HG02852 (cell line): ENCODE results near the gene PKIB.

Source experiments
- ATAC-seq: cut with Tn5 transposase; IDR thresholded peaks from one replicate; pipeline ENCODE4 v1.9.1; 2021; ENCODE audit warnings: mild to moderate bottlenecking, moderate library complexity; ENCODE audit not compliant: unreplicated experiment

The PKIB gene

DNA sequence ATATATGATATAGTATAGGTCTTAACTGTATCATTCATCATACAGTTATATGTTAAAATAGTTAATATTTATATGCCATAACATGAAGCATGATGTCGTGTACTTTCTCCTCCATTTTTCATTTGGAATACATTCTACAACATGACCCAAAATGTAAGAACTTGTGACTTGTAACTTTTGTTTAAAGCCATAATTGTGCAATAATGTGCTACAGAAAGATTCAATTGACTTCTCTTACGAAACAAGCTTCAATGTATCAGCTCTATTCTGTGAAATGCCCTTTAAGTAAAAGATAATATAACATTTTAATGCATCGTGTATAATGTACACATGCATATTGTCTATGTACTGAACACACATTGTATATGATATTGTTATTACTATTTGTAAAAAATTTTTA is 92.6 kb downstream of the PKIB start:
- ATAC-seq: no peak

DNA sequence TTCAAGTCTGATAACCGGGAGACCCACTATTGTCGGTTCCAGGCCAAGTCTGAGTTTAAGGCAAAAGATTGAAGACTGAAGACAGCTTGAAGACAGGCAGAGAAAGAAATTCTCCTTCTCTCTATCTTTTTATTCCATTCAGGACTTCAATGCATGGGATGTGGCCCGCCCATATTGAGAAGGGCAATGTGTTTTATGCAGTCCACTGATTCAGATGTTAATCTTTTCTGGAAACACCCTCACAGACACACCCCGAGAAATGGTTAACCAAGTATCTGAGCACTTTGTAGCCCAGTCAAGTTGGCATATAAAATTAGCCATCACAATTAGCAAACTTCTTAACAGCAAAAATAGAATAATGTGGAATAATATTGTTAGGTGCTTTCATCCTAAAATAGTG is 93.9 kb downstream of the PKIB start:
- no peak for ATAC-seq

DNA sequence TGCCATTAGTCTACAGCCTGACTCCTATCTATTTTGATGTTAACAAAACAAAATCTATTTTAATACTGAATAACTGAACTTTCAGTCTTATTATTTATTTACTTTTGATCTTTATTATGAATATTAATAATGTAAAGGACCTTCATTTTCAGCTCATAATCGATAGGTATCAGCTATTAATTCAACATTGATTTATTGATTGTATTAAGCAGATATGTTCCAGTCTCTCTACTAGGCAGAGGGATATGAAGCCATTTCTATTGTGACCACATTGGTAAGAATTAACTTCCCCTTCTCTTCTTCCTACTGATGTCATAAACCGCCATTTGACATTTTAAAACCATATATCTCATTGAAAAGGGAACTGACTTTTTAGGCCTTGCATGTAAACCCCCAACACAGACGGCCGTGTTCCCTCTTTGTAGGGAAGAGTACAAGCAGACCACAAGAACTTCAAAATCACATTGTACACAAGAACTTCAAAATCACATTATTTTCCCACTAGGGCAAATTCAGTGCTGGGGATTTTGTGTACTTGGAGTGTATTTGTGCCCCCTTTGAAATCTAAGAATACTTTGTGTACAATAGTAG is 99.8 kb downstream of the PKIB start:
- ATAC-seq: peak; percentile 84

DNA sequence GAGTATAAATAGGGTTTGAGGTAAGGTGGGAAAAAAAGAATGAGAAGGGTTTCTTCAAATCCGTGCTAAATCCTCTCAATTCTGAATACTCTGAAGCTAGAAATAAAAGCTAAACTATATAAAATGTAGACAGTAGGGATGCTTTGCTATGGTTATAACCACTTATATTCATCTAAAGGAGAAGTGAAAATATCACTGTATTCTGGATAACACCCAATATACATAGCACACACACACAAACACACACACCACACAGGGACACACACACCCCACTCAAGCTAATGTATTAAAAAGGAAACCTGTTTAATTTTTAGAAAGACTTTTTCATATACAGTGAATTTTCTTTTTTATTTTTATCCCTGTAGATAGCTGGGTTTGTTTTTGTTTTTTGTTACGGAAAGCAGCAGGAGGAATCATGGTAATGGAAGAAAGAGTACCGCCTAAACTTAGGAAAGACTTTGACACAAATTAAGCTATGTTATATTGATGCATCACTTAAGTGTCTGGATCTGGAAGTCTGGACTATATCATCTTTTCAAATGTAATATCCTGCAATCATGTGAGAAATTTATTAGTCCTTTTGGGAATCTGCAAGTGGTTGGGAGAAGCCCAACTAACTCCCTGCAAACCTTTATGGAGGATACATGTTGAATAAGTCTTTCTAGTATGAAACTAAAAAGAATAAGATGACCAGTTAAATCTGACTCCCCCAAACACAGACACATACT is 100.9 kb downstream of the PKIB start:
- ATAC-seq: no peak

DNA sequence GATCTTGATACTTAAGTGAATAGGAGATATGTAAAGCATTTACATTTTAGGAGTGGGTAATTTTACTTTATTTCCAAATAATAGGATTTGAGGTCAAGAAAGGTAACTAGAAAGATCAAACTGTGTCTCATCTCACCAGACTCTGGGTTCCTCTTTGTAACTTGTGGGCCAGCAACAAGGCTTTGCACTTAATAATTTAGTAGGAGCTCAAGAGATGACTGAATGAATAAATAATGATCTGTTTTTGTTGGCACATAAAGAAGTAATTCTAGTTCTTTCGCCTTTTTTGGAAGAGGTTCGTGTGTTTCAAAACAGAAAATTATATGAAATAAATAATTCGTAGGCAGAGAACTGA is 101.9 kb downstream of the PKIB start:
- no peak for ATAC-seq

DNA sequence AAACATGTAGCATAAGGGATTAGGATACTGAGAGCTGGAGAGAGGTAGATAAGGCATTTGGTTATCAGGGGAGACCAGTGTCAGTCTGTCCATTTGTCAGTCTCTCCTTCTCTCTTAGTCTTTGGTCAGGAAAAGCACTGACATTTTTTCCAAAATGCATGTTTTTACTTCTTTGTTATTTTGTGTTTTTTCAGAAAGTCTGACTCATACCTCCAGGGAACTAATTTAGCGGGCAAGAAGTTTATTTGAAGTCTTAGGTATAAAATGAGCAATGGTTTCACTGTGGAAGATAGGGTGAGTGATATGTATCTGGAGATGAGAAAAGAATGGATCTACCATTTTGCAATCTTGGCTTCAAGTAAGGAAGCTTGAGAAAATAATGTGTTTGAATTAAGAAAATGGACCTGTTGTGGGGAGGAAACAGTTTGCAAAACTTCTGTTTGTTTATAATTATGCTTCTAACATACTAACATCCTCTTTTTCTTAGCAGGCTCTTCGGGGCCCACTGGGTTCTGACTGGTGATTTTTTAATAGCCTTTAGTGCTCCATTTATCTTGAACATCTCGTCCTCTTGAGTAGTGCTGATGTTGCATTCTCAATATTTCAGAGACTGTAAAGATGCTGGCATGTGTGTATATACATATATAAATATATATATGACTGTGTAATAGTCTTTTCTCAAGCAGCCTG is 102.4 kb downstream of the PKIB start:
- ATAC-seq: no peak

DNA sequence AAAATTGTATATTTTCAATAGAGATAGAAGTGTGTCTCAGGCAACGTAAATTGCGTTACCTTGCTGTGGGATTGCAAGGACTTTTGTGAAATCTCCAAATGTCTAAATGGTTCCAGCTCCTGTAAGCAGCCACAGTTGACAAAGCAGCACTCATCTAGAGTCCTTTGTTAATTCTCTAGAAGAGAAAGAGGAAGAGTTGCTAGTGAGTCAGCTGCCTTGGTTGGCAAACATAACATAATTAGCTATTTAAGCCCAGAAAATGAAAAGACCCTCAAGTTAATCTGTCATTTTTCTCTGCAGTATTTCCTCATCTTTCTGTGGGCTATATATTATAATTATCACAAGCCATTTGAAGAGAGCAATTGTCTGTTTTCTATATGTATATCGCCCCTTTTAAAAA is 102.9 kb downstream of the PKIB start:
- ATAC-seq: no peak

DNA sequence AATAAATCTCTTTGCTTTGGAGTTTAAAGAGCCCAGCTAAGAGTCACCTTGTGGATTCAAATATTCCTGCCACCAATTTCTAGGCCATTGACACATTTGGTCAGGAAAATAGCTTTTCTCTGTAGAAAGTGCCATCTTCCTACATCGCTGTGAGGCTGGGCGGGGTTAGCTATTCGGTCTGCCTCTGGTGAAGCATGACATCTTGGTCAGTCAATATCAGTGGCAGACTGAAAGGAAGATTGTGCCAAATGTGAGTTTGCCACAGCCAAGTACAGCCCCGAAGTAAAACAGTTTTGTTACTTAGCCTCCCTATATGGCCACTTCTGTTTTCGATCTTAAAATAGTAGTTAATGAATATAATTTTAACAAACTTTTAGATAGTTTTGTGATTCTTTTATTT is 103.9 kb downstream of the PKIB start:
- no peak for ATAC-seq

DNA sequence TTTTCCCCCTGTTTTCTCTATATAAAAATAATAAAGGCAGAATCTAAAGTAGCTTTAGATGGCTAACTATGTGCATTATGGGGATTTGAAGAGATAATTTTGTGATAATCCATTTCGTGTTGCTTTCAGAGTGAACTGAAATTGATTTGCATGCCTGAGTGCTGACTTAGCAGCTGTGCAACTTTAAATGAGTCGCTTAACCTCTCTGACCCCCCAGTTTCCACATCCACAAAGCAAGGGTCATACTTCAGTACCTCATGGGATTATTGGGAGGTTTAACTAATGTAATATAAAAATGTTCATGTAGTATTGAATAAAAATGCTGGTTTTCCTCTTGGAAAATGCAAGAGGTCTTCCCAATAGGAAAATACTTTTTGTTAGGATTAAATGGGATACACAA is 105.5 kb downstream of the PKIB start:
- ATAC-seq: no peak

DNA sequence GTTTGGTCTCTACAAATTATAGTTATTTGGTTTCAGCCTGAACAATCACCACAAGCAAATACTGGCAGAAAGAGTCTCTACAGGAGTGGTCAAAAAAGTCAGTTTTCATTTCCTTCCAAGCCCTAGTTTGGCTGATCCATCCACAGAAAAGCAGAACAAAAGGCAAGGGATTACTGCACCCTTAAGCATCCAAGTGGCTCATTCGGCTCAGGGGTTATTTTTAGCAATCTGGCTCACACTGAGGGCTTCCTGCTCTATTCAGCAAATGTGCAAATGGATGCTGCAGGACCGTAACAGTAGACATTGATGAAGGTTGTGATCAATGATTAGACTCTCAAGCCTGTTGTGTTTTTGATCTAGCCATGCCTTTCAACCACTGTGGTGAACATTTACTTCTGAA is 107.1 kb downstream of the PKIB start:
- no peak for ATAC-seq

DNA sequence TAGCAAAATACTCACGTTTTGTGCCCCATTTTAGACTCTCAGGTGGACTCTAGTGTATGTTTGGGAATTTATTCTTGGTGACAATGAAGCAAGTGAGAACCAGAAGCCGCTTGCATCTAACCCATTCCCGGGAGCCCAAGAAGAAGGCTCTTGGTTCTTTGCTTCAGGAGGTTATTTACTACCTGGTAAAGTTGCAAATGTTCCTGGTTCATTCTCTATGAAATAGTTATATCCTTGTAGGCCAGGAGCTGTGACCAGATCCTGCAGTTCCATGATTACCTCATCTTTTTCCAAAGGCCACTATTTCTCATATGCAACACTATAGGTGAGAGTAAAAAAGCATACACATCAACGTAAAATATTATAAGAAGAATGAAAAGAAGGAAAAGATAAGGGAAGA is 108.4 kb downstream of the PKIB start:
- ATAC-seq: no peak

DNA sequence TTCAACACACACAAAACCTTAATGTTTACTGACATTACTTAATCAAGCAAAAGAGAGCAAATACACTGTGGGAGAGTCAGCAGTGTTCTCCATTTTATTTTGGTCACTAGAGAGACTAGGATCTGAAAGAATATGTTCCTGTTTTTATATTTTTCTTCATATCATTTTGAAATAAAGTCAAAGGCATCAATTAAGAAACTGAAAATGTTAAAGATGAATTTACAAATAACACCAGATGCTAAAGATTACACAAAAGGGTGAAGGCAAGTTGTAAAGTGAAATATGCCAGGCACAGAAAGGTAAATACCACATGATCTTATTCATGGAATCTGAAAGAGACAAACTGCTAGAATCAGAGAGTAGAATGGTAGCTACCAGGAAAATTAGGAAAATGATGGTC is 109.0 kb downstream of the PKIB start:
- ATAC-seq: no peak

DNA sequence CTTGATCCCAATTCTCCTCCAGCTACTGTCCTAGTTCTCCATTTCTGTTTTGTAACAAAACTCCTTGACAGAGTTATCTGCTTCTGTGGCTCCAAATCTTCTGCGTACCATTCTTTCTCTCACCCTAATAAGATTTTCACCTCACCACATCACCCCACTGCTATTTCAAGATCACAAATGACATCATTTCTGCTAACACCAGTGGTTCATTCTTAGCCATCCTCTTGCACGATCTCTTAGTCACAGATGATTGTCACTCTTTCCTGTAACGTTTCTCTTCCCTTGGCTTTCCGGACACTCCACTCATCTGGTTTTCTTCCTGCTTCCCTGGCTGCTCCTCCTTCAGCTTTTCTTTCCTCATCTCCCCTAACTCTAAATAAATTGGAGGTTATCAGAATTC is 112.5 kb downstream of the PKIB start:
- ATAC-seq: no peak

DNA sequence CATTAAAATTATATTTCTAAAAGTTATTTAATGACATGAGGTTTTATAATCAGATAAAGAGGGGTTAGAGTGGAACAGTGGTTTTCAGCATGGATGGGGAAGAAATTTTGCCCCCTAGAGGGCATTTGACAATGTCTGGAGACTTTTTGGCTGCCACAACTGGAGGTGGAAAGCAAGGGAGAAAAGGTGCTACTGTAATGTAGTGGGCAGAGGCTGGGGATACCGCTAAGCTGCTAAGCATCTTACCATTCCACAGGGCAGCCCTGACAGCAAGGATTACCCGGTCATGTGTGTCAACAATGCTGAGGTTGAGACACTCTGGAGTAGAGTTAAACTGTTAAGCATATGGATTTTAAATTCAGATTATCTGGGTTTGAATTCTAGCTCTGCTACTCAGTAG is 116.4 kb downstream of the PKIB start:
- no peak for ATAC-seq

DNA sequence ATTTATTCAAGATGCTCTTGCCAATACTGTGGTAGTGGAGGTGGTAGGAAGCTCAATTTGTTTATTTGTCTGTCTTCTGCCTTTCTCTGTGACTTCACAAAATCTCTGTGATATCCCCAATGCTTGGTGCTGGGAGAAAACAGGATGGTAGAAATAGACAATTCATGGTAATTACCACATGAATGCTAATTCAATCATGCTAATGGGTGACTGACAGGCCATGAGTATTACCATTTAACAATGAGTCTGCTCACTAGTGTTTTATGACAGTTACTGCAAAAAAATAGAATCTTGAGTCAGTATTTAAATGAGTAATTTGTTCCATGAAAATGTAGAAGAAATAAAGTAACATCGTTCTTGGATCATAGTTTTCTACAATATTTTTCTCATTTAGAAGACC is 117.0 kb downstream of the PKIB start:
- ATAC-seq: no peak

DNA sequence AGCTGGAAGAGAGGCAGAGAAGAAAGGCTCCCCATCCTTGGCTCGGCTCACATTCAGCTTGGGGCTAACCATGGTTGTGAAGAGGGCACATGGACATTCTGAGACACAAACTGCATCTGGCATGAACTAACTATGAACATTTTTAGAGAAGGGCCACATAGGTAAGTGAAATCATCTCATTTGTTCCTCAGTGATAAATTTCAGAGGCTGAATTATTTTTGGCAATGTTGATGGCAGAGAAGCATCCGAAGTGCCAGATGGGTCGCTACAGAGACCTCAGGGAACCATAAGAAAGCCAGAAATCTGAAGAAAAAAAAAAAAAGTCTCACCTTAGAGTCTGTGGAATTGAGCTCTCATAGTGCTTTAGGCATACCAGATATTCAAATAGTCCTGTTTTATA is 120.1 kb downstream of the PKIB start:
- ATAC-seq: no peak

DNA sequence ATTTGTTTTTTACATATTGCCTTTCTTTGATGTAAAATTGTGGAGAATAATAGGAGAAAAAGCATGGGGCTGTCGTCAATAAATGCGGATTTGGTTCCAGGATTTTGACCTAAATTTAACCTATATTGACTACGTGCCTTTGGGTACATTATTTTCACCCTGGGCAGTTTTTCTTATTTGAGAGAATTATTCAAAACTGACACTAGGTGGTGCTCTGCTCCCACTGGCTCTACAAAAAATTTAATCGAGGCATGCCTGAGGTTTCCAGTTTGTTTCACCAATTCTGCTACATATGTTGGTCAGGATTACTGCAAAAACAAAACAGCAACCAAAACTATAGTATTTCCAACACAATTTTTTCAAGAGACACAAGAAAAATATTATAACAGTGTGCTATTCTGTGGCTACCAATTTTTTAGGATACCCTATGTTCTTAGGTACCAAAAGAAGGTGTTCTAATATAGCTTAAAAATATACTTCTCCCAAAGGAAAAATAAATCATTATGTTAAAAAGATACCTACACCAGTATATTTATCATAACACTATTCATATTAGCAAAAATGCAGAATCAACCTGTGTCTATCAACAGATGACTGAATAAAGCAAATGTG is 120.7 kb downstream of the PKIB start:
- ATAC-seq: peak; percentile 56

DNA sequence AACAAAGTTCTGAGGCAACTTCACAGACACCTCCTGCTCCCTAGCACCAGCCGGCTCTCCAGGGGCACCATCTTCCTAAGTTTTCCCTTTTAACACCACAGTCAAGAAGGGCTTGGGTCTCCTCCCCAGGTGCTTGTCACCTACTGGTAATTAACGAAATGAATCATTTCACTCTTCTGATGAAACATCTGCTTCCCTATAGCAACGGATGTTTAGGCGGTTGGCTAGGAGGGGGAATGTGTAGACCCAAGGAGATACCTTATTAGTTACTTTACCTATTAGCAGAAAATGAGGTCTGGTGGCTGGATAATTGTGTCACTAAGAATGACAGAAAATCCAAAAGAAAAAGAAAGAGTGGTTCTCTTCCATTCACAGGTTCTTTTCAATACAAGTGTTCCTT is 123.1 kb downstream of the PKIB start:
- no peak for ATAC-seq

DNA sequence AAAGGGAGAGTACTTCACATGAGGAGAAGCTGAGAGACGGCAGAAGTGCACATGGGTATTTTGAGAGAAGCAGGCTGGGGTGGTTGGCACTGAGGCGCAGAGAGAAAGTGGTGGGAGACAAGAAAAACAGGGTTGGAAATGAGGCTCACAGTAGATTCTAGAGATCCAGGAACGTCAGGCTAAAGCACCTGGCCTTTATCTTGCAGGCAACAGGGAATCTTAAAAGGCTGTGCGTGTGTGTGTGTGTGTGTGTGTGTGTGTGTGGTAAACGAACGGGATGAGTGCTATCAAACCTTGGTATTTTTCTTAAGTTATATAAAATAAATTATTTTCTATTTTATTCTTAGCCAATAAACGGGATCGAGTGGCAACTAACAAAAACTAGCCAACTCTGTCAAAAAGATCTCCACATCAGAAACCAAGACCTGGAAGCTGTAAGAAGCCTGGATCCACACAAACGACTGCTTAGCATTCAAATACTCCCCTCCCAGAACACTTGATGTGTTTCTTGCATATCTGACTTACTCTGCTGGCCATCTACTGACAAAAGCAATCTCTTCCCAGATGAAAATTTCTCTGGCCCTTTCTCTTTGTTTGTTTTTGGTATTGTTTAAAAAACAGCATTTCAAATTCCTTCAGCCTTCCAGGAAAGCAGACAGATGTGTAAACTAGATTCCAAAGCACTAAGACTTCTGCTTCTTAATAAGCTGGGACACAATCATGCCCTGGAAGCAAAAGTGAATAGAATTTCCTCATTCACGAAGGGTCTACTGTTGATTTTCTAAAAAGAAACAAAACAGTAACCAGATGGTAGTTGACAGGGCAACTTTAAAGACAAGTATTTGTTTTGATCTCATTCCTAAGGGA is 124.6 kb downstream of the PKIB start:
- no peak for ATAC-seq

DNA sequence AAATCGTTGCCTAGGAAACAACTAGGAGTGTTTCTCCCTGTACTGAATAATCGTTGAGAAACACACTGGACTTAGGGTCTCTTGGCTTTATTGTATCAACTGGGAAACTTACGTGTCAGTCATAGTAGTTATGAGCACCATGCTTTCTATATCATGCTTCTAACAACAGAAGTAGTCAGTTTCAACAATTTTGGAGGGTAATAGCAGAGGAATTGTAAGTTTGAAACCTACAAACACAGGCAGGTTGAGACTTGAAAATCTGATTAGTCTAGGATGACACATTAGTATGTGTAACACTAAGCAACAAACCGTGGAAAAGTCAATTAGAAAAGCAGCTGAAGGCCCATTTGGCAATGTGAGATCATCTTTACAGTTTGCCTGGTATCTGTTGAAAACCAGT is 125.4 kb downstream of the PKIB start:
- ATAC-seq: no peak

DNA sequence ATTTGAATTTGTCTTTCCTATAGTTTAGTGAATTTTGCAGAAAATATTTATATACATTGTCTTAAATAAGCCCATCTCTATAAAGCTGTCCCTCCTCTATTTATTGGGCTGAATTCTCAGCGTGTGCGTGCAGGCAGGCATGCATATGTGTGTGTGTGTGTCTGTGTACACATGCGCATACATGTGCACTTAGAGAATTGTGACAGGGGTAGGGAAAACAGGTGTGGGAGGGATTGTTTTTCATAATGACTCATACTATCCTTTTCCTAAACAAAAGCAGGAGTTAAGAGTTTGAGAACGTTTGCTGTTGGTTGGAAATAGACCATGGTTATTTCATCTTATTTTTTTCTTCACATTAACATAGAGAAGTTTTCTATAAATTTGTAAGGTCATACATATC is 126.0 kb downstream of the PKIB start:
- ATAC-seq: no peak
